ENCODE measurements around the gene RASAL2.

DNA sequence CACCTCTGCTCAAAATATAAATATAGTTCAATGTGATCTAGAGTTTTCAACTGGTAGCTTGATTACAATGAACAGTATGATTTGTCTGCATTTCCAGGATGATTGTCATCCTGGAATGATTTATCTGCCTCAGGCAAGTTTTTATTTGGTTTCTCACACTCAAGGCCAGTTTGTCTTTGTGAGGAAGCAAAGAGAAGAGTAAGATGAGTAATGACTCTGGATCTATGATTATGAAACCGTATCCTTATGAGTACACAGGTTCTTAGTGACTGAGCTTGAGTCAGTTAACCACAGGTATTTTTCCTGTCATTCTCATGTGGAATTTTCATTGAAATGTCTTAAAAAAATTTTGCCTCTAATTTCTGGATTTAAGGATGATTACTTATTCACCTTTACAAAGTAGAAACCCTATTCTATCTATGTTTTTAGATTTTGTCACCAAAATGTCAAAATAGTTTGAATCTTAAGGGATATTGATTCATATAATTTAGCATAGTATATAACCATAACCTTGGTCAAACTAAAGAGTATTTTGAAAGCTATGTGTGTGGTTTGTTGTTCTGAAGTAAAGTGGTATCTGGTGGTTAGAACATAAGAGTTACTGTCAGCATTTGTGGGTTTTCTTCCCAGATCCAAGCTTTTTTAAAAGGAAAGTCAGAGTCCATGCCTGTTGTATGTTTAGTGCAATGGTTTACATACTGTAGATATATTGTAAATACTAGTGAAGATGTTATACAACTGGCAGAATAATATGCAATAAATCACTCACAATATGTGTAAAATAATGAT is 145.0 kb downstream of the RASAL2 start:
- TF ChIP-seq, protein P1, sequence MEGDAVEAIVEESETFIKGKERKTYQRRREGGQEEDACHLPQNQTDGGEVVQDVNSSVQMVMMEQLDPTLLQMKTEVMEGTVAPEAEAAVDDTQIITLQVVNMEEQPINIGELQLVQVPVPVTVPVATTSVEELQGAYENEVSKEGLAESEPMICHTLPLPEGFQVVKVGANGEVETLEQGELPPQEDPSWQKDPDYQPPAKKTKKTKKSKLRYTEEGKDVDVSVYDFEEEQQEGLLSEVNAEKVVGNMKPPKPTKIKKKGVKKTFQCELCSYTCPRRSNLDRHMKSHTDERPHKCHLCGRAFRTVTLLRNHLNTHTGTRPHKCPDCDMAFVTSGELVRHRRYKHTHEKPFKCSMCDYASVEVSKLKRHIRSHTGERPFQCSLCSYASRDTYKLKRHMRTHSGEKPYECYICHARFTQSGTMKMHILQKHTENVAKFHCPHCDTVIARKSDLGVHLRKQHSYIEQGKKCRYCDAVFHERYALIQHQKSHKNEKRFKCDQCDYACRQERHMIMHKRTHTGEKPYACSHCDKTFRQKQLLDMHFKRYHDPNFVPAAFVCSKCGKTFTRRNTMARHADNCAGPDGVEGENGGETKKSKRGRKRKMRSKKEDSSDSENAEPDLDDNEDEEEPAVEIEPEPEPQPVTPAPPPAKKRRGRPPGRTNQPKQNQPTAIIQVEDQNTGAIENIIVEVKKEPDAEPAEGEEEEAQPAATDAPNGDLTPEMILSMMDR (conservative IDR thresholded peaks at IDR 0.05; ENCODE audit: low read depth in 2 of 2), result no peak
- TF ChIP-seq EZH2phosphoT487 (IDR thresholded peaks at IDR 0.05; ENCODE audit: unreplicated experiment) (no peak), POLR2AphosphoS5 (IDR thresholded peaks at IDR 0.05; ENCODE audit: low read depth) (no peak), EZH2 (IDR thresholded peaks at IDR 0.05; ENCODE audit: low read depth, unreplicated experiment) (no peak), CREB1 (CRISPR knock-in tag; IDR thresholded peaks at IDR 0.05; ENCODE audit: low read depth) (no peak), ZNF331 (CRISPR knock-in tag; IDR thresholded peaks at IDR 0.05; ENCODE audit: low read depth) (no peak), JUNB (IDR thresholded peaks at IDR 0.05; ENCODE audit: unreplicated experiment) (no peak), STAT1 (IDR thresholded peaks at IDR 0.05; ENCODE audit: unreplicated experiment) (no peak), ZNF114 (CRISPR knock-in tag; IDR thresholded peaks at IDR 0.05) (no peak), NANOG (IDR thresholded peaks at IDR 0.05; ENCODE audit: borderline replicate concordance) (no peak)
- TF ChIP-seq, protein P2, sequence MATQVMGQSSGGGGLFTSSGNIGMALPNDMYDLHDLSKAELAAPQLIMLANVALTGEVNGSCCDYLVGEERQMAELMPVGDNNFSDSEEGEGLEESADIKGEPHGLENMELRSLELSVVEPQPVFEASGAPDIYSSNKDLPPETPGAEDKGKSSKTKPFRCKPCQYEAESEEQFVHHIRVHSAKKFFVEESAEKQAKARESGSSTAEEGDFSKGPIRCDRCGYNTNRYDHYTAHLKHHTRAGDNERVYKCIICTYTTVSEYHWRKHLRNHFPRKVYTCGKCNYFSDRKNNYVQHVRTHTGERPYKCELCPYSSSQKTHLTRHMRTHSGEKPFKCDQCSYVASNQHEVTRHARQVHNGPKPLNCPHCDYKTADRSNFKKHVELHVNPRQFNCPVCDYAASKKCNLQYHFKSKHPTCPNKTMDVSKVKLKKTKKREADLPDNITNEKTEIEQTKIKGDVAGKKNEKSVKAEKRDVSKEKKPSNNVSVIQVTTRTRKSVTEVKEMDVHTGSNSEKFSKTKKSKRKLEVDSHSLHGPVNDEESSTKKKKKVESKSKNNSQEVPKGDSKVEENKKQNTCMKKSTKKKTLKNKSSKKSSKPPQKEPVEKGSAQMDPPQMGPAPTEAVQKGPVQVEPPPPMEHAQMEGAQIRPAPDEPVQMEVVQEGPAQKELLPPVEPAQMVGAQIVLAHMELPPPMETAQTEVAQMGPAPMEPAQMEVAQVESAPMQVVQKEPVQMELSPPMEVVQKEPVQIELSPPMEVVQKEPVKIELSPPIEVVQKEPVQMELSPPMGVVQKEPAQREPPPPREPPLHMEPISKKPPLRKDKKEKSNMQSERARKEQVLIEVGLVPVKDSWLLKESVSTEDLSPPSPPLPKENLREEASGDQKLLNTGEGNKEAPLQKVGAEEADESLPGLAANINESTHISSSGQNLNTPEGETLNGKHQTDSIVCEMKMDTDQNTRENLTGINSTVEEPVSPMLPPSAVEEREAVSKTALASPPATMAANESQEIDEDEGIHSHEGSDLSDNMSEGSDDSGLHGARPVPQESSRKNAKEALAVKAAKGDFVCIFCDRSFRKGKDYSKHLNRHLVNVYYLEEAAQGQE (IDR thresholded peaks at IDR 0.05; ENCODE audit: unreplicated experiment), result no peak
- TF ChIP-seq, protein P3, sequence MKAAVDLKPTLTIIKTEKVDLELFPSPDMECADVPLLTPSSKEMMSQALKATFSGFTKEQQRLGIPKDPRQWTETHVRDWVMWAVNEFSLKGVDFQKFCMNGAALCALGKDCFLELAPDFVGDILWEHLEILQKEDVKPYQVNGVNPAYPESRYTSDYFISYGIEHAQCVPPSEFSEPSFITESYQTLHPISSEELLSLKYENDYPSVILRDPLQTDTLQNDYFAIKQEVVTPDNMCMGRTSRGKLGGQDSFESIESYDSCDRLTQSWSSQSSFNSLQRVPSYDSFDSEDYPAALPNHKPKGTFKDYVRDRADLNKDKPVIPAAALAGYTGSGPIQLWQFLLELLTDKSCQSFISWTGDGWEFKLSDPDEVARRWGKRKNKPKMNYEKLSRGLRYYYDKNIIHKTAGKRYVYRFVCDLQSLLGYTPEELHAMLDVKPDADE (IDR thresholded peaks at IDR 0.05), result no peak

All from GM23338 (cell line).